GM12892 (cell line): ENCODE data around the gene WDR64.

Source experiments
- POLR2AphosphoS5 ChIP-seq: IDR thresholded peaks from 2 replicates; pipeline ENCODE4 v1.6.1; 2011; ENCODE audit warnings: low read depth, low read length, control low read depth
- TAF1 ChIP-seq: IDR thresholded peaks from 2 replicates; pipeline ENCODE4 v1.6.1; 2011; ENCODE audit warnings: low read depth, mild to moderate bottlenecking, control low read depth, low read length, borderline replicate concordance

DNA sequence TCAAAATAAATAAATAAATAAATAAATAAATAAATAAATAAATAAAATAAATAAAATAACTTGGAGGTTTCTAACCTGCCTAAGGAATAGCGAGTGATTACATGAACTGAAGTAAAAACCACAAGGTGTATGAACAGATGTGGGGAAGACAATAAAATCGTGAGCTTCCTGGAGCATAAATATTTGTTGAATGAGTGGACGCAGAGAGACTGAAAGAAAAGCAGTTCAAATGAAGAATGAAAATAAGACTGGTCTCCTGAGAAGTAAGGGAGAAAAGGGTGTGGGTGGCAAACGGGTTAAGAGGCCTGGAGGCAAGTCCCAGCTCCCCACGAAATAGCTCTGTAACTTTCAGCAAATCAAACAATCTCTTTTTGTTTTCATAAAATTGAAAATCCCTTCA lies 45.5 kb upstream of the WDR64 start:
- no peak for TF ChIP-seq POLR2AphosphoS5
- TF ChIP-seq TAF1 = no peak
